Breast epithelium (tissue), 3 donors: ENCODE data around the gene SLC44A2.
"Not testable (repeated sequence)": the region's sequence is repeated elsewhere in the genome, so short reads cannot be mapped to it uniquely, and the experiment has no call there.

Experiments used
- POLR2AphosphoS5 ChIP-seq, 3 donors: sonication (generic); formaldehyde crosslinking; IDR thresholded peaks; one replicate each; pipeline ENCODE4 v1.6.1; 2017; ENCODE audit warnings: antibody characterized with exemption in 3 of 3
- TF ChIP-seq, protein P1 (sequence below), 3 donors: fragments of 450-650 bp; IDR thresholded peaks; one replicate each; pipeline ENCODE4 v1.5.1; 2016 to 2017; ENCODE audit warnings: antibody characterized with exemption in 3 of 3, mild to moderate bottlenecking in 3 of 3, moderate library complexity in 3 of 3

DNA sequence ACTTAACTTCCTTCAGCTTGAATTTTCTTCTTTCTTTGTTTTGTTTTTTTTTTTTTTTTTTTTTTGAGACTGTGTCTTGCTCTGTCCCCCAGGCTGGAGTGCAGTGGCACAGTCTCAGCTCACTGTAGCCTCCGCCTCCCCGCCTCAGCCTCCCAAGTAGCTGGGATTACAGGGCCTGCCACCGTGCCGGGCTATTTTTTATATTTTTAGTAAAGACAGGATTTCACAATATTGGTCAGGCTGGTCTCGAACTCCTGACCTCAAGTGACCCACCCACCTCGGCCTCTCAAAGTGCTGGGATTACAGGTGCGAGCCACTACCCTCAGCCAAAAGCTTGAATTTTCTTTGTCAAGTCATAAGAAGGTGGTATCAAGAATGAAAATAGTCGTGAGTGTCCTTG lies 49.9 kb downstream of the SLC44A2 start:
- TF ChIP-seq, protein P1, sequence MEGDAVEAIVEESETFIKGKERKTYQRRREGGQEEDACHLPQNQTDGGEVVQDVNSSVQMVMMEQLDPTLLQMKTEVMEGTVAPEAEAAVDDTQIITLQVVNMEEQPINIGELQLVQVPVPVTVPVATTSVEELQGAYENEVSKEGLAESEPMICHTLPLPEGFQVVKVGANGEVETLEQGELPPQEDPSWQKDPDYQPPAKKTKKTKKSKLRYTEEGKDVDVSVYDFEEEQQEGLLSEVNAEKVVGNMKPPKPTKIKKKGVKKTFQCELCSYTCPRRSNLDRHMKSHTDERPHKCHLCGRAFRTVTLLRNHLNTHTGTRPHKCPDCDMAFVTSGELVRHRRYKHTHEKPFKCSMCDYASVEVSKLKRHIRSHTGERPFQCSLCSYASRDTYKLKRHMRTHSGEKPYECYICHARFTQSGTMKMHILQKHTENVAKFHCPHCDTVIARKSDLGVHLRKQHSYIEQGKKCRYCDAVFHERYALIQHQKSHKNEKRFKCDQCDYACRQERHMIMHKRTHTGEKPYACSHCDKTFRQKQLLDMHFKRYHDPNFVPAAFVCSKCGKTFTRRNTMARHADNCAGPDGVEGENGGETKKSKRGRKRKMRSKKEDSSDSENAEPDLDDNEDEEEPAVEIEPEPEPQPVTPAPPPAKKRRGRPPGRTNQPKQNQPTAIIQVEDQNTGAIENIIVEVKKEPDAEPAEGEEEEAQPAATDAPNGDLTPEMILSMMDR (IDR thresholded peaks at IDR 0.05): not testable (repeated sequence)
- not testable (repeated sequence) for TF ChIP-seq POLR2AphosphoS5 (IDR thresholded peaks at IDR 0.05)
